Activated CD4-positive, alpha-beta T cell treated with anti-CD3 and anti-CD28 coated beads, Interleukin-2, Interleukin-4, amounts not matched to agents 100 ng/mL and 50 ng/mL, durations not matched to agents 16 hours and 8 hours (primary cell): ENCODE results near the gene ELFN2.

Experiments
- DNase-seq: peaks from one replicate; pipeline ENCODE4 v3.0.0-alpha.2; 2020; ENCODE audit warnings: low spot score

ELFN2 gene

GRCh38 chr22:37427711-37428635, 694 bp upstream of the ELFN2 start:
- DNase-seq: no peak

GRCh38 chr22:37426706-37427134, 559 bp downstream of the ELFN2 start:
- no peak for DNase-seq

GRCh38 chr22:37425800-37426705, 1.2 kb downstream of the ELFN2 start:
- DNase-seq: no peak

- DNase-seq: no peak
These were observed 1.9 kb downstream of the ELFN2 start for GRCh38 chr22:37425369-37425768.

- DNase-seq: no peak
These were observed 4.0 kb downstream of the ELFN2 start for GRCh38 chr22:37423283-37423682.

GRCh38 chr22:37421468-37421877, 5.8 kb downstream of the ELFN2 start:
- no peak for DNase-seq

- DNase-seq: no peak
These were observed 6.4 kb downstream of the ELFN2 start for GRCh38 chr22:37420686-37421467.

GRCh38 chr22:37419969-37420685, 7.2 kb downstream of the ELFN2 start:
- DNase-seq: peak; percentile 43

- DNase-seq: no peak
These were observed 7.8 kb downstream of the ELFN2 start for GRCh38 chr22:37419370-37419968.

- DNase-seq: no peak
These were observed 8.5 kb downstream of the ELFN2 start for GRCh38 chr22:37418627-37419369.

GRCh38 chr22:37417677-37418348, 9.5 kb downstream of the ELFN2 start:
- DNase-seq: no peak

GRCh38 chr22:37417264-37417663, 10.0 kb downstream of the ELFN2 start:
- no peak for DNase-seq

GRCh38 chr22:37416827-37417226, 10.5 kb downstream of the ELFN2 start:
- DNase-seq: peak; percentile 38

GRCh38 chr22:37416389-37416788, 10.9 kb downstream of the ELFN2 start:
- no peak for DNase-seq

- no peak for DNase-seq
These were observed 12.1 kb downstream of the ELFN2 start for GRCh38 chr22:37415210-37415609.

- DNase-seq: no peak
These were observed 13.0 kb downstream of the ELFN2 start for GRCh38 chr22:37414288-37414687.

GRCh38 chr22:37413546-37413945, 13.7 kb downstream of the ELFN2 start:
- DNase-seq: no peak

- DNase-seq: no peak
These were observed 14.6 kb downstream of the ELFN2 start for GRCh38 chr22:37412495-37413250.

GRCh38 chr22:37411655-37412054, 15.6 kb downstream of the ELFN2 start:
- DNase-seq: no peak
